Upper lobe of left lung (tissue), 4 donors: ENCODE data around the gene DMAC2L.
"Not testable (repeated sequence)": the region's sequence is repeated elsewhere in the genome, so short reads cannot be mapped to it uniquely, and the experiment has no call there.

Experiments
- POLR2A ChIP-seq, 4 donors: fragments of 450-650 bp; IDR thresholded peaks; one replicate each; pipeline ENCODE4 v1.5.1; 2016 to 2017; ENCODE audit warnings: antibody characterized with exemption in 4 of 4, mild to moderate bottlenecking in 2 of 4
- POLR2AphosphoS5 ChIP-seq, 2 donors: sonication (generic); formaldehyde crosslinking; IDR thresholded peaks; one replicate each; pipeline ENCODE4 v1.5.1; 2017; ENCODE audit warnings: antibody characterized with exemption in 2 of 2
- TF ChIP-seq, protein P1 (sequence below), 6 experiments: fragments of 450-650 bp in 4 of 6; fragments of 200-600 bp in 2 of 6; sonication (generic) in 2 of 6; IDR thresholded peaks; one replicate each; pipeline ENCODE4 v1.5.1; 2016 to 2019; ENCODE audit warnings: antibody characterized with exemption in 6 of 6

DNA sequence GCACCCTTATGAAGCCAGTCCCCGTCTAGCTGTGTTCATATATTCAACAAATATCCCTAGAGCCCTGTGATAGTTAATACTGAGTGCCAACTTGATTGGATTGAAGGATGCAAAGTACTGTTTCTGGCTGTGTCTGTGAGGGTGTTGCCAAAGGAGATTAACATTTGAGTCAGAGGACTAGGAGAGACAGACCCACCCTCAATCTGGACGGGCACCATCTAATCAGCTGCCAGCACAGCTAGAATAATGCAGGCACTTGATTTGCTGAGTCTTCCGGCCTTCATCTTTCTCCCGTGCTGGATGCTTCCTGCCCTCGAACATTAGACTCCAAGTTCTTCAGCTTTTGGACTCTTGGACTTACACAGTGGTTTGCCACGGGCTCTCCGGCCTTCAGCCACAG lies 53.4 kb downstream of the DMAC2L start:
- TF ChIP-seq, protein P1, sequence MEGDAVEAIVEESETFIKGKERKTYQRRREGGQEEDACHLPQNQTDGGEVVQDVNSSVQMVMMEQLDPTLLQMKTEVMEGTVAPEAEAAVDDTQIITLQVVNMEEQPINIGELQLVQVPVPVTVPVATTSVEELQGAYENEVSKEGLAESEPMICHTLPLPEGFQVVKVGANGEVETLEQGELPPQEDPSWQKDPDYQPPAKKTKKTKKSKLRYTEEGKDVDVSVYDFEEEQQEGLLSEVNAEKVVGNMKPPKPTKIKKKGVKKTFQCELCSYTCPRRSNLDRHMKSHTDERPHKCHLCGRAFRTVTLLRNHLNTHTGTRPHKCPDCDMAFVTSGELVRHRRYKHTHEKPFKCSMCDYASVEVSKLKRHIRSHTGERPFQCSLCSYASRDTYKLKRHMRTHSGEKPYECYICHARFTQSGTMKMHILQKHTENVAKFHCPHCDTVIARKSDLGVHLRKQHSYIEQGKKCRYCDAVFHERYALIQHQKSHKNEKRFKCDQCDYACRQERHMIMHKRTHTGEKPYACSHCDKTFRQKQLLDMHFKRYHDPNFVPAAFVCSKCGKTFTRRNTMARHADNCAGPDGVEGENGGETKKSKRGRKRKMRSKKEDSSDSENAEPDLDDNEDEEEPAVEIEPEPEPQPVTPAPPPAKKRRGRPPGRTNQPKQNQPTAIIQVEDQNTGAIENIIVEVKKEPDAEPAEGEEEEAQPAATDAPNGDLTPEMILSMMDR (IDR thresholded peaks at IDR 0.05) = not testable (repeated sequence)
- TF ChIP-seq POLR2A, POLR2AphosphoS5 (IDR thresholded peaks at IDR 0.05): not testable (repeated sequence)
